Activated CD4-positive, alpha-beta T cell treated with anti-CD3 and anti-CD28 coated beads, Interleukin-2, amount 10 ng/mL, durations not matched to agents 7 days and 5 days (primary cell): ENCODE measurements around the gene SLC16A7. TPM values are rescaled to one million over a fixed set of nuclear protein-coding genes. Genes with fewer than 3 reads are reported as not detected.

Experiments used
- CTCF ChIA-PET: fragments of 350-600 bp; sonication (Branson Sonifier 250); formaldehyde crosslinking; loops from one replicate; lab custom pipeline; 2021; ENCODE audit warnings: antibody characterized with exemption; lab: Charles Lee
- POLR2A ChIA-PET: fragments of 350-600 bp; sonication (Branson Sonifier 250); formaldehyde crosslinking; loops from one replicate; lab custom pipeline; 2021; ENCODE audit warnings: antibody characterized with exemption; lab: Charles Lee
- DNase-seq: peaks from one replicate; pipeline ENCODE4 v3.0.0-alpha.2; 2020
- H3K27ac Mint-ChIP-seq: one replicate; pipeline ENCODE4 v1.8.0; 2021; ENCODE audit warnings: mild to moderate bottlenecking, moderate library complexity, mixed read lengths
- H3K27me3 Mint-ChIP-seq: one replicate; pipeline ENCODE4 v1.8.0; 2021; ENCODE audit warnings: mixed read lengths
- H3K36me3 Mint-ChIP-seq: one replicate; pipeline ENCODE4 v1.8.0; 2021; ENCODE audit warnings: low read depth, mixed read lengths
- H3K4me1 Mint-ChIP-seq: one replicate; pipeline ENCODE4 v1.8.0; 2021; ENCODE audit warnings: mixed read lengths
- H3K4me3 Mint-ChIP-seq: one replicate; pipeline ENCODE4 v1.8.0; 2021; ENCODE audit warnings: mild to moderate bottlenecking, moderate library complexity, mixed read lengths
- H3K9me3 Mint-ChIP-seq: one replicate; pipeline ENCODE4 v1.8.0; 2021; ENCODE audit warnings: mixed read lengths
- total RNA-seq, 2 experiments: library from RNA; stranded (reverse); gene quantifications; one replicate each; pipeline ENCODE4 v1.2.3, GENCODE V29; 2021

Gene SLC16A7
- total RNA-seq, 2 experiments from 2014 or later, result 41.9 to 46.7 TPM

- ChIA-PET POLR2A (no interaction called here), CTCF (no interaction called here)
- H3K36me3 Mint-ChIP-seq, result peaks cover 36% of the 10 kb centered on the region
- no peak for DNase-seq
- H3K4me3 Mint-ChIP-seq, result no peak overlapping the region
- H3K27me3 Mint-ChIP-seq, result no peaks in the 10 kb centered on the region
- H3K4me1 Mint-ChIP-seq, result peaks cover 7% of the 10 kb centered on the region
- no peaks in the 10 kb centered on the region for H3K9me3 Mint-ChIP-seq
- no peak overlapping the region for H3K27ac Mint-ChIP-seq
These were observed 34.1 kb downstream of the SLC16A7 start for GRCh38 chr12:59629890-59630289.

DNA sequence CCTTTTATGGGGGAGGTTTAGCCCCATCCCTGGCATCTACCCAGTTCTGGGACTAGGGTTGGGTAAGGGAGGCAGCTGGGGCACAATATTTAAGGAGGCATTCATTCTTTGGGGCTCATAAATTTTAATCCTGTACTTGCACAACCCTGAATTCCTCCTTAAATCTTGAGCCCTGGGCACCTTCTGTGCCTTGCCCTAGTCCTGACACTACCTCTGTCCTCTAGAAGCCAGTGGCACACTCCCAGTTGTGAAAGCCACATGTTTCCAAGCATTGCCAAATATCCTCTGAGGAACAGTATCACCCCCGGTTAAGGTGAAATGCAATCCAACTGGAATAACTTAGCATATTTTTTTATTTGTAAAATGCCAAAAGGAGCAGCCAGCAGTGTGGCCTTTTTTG is 36.6 kb downstream of the SLC16A7 start:
- DNase-seq, result no peak
- ChIA-PET POLR2A (no interaction called here), CTCF (no interaction called here)
- Mint-ChIP-seq H3K4me1 (peaks cover 7% of the 10 kb centered on the region), H3K4me3 (no peak overlapping the region), H3K36me3 (peaks cover 34% of the 10 kb centered on the region), H3K9me3 (no peaks in the 10 kb centered on the region), H3K27ac (no peak overlapping the region), H3K27me3 (no peaks in the 10 kb centered on the region)

GRCh38 chr12:59634254-59634653 is 38.4 kb downstream of the SLC16A7 start:
- POLR2A ChIA-PET, result no interaction called here

GRCh38 chr12:59636945-59637691 is 41.3 kb downstream of the SLC16A7 start:
- DNase-seq, result no peak
- ChIA-PET POLR2A (no interaction called here), CTCF (interaction anchor here (0.6 kb wide), 1 partner anchor 344 kb away, joined by 5 read pairs; no protein-coding TSS in a partner anchor)
- H3K4me3 Mint-ChIP-seq, result no peak overlapping the region
- H3K27me3 Mint-ChIP-seq, result no peaks in the 10 kb centered on the region
- peaks cover 19% of the 10 kb centered on the region for H3K36me3 Mint-ChIP-seq
- peaks cover 3% of the 10 kb centered on the region for H3K9me3 Mint-ChIP-seq
- H3K4me1 Mint-ChIP-seq, result peaks cover 7% of the 10 kb centered on the region
- no peak overlapping the region for H3K27ac Mint-ChIP-seq

More at GRCh38 chr12:59634254-59634653, 38.4 kb downstream of the SLC16A7 start:
- DNase-seq, result no peak
- Mint-ChIP-seq H3K4me1 (peaks cover 7% of the 10 kb centered on the region), H3K9me3 (no peaks in the 10 kb centered on the region), H3K36me3 (peaks cover 29% of the 10 kb centered on the region), H3K27ac (no peak overlapping the region), H3K4me3 (no peak overlapping the region), H3K27me3 (no peaks in the 10 kb centered on the region)
- CTCF ChIA-PET, result no interaction called here

GRCh38 chr12:59637692-59638070 is 41.9 kb downstream of the SLC16A7 start:
- POLR2A ChIA-PET, result no interaction called here

DNA sequence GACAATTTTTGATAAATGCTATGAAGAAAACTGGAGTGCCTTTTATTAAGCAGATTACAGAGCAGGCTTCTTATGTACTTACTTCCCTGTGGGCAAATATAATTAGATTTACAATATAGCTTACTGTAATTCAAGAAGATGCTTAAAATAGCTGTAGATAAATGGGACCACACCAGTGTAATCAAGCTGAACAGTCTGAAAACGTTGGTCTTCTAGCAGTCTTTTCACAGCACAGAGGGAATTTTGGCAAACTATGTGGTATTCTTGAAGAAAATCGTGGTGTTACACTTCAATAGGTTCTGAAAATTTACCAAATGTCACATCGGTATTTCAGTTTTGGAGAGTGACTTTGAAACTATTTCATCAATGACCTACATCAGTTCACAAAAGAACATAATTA is 47.7 kb downstream of the SLC16A7 start:
- POLR2A ChIA-PET, result no interaction called here
- H3K4me3 Mint-ChIP-seq, result no peak overlapping the region
- no peak for DNase-seq
- H3K27ac Mint-ChIP-seq, result no peak overlapping the region
- H3K4me1 Mint-ChIP-seq, result no peaks in the 10 kb centered on the region
- H3K27me3 Mint-ChIP-seq, result no peaks in the 10 kb centered on the region
- CTCF ChIA-PET, result no interaction called here
- peaks cover 56% of the 10 kb centered on the region for H3K36me3 Mint-ChIP-seq
- H3K9me3 Mint-ChIP-seq, result peaks cover 25% of the 10 kb centered on the region

More at GRCh38 chr12:59637692-59638070, 41.9 kb downstream of the SLC16A7 start:
- Mint-ChIP-seq H3K27ac (no peak overlapping the region), H3K4me1 (peaks cover 7% of the 10 kb centered on the region), H3K27me3 (no peaks in the 10 kb centered on the region), H3K4me3 (no peak overlapping the region), H3K36me3 (peaks cover 24% of the 10 kb centered on the region), H3K9me3 (peaks cover 3% of the 10 kb centered on the region)
- DNase-seq, result no peak
- CTCF ChIA-PET, result no interaction called here

- Mint-ChIP-seq H3K36me3 (peaks cover 61% of the 10 kb centered on the region), H3K27me3 (no peaks in the 10 kb centered on the region), H3K9me3 (peaks cover 22% of the 10 kb centered on the region), H3K27ac (no peak overlapping the region), H3K4me3 (no peak overlapping the region), H3K4me1 (peaks cover 2% of the 10 kb centered on the region)
- CTCF ChIA-PET, result no interaction called here
- POLR2A ChIA-PET, result no interaction called here
- DNase-seq, result no peak
These were observed 49.4 kb downstream of the SLC16A7 start for GRCh38 chr12:59645242-59645641.

GRCh38 chr12:59646636-59647035 is 50.8 kb downstream of the SLC16A7 start:
- Mint-ChIP-seq H3K27me3 (no peaks in the 10 kb centered on the region), H3K27ac (no peak overlapping the region), H3K4me1 (peaks cover 2% of the 10 kb centered on the region), H3K36me3 (peaks cover 60% of the 10 kb centered on the region), H3K4me3 (no peak overlapping the region), H3K9me3 (peaks cover 22% of the 10 kb centered on the region)
- POLR2A ChIA-PET, result no interaction called here
- no peak for DNase-seq
- CTCF ChIA-PET, result no interaction called here

DNA sequence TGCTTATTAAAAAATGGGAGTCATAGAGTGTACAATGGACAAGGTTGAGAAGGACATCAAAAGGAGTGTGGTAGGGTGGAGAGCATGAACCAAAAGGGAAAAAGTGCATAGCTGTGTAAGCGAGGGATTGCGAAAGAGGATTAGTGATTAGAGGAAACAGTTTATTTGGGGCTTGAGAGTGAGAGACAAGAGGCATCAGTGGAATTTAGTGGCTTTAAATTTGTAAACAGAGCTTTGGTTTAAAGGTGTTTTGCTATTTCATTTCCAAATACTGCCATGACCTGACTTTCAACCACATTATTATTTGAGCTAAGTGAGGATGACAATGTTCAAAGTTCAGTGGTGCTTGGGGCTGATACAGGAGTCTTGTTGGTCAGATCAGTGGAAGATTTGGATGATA is 53.4 kb downstream of the SLC16A7 start:
- Mint-ChIP-seq H3K27ac (no peak overlapping the region), H3K27me3 (no peaks in the 10 kb centered on the region), H3K36me3 (peaks cover 40% of the 10 kb centered on the region), H3K9me3 (peaks cover 16% of the 10 kb centered on the region), H3K4me1 (peaks cover 2% of the 10 kb centered on the region), H3K4me3 (no peak overlapping the region)
- DNase-seq, result no peak
- POLR2A ChIA-PET, result no interaction called here
- CTCF ChIA-PET, result no interaction called here

GRCh38 chr12:59650588-59651228 is 54.9 kb downstream of the SLC16A7 start:
- H3K27me3 Mint-ChIP-seq, result no peaks in the 10 kb centered on the region
- ChIA-PET POLR2A (no interaction called here), CTCF (interaction anchor here (0.9 kb wide), 1 partner anchor 13 kb away, joined by 4 read pairs; no protein-coding TSS in a partner anchor)
- peaks cover 36% of the 10 kb centered on the region for H3K36me3 Mint-ChIP-seq
- peaks cover 9% of the 10 kb centered on the region for H3K9me3 Mint-ChIP-seq
- DNase-seq, result no peak
- H3K4me1 Mint-ChIP-seq, result peaks cover 2% of the 10 kb centered on the region
- no peak overlapping the region for H3K4me3 Mint-ChIP-seq
- H3K27ac Mint-ChIP-seq, result no peak overlapping the region

DNA sequence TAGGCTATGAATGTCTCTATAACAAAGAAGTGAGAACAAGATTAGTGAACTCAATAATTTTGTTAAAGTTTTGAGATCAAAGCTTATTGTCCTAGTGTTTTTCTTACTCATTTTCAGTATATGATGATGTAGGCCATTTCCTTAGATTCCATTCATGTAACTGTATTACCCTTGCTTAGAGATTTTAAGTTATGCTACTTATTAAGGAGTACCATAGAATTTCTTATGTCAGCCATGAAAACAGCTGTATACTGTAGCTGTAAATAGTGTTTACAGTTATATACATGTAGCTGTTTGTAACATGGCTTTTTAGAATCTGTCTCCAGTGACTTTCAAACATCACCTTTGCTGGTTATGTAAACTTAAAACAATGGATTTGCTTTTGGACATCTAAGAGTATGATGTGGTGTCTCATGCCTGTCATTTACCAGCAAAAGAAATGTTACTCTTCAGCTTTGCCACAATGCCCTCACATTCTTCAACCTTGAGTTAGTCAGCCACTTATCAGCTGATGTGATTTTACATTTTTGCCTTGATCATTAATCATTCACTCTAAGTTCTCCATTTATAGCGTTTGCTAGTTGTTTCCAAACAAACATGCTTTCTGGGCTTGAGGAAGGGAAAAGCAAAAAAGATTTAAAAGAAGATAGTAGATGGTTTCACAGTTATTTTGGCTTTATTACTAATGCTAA is 55.5 kb downstream of the SLC16A7 start:
- H3K27ac Mint-ChIP-seq, result no peak overlapping the region

GRCh38 chr12:59652130-59652529 is 56.3 kb downstream of the SLC16A7 start:
- peaks cover 6% of the 10 kb centered on the region for H3K9me3 Mint-ChIP-seq
- H3K4me3 Mint-ChIP-seq, result no peak overlapping the region
- no peaks in the 10 kb centered on the region for H3K27me3 Mint-ChIP-seq
- ChIA-PET CTCF (no interaction called here), POLR2A (no interaction called here)
- peaks cover 2% of the 10 kb centered on the region for H3K4me1 Mint-ChIP-seq
- DNase-seq, result no peak
- no peak overlapping the region for H3K27ac Mint-ChIP-seq
- peaks cover 33% of the 10 kb centered on the region for H3K36me3 Mint-ChIP-seq

More for the DNA sequence above, 55.5 kb downstream of the SLC16A7 start:
- peaks cover 8% of the 10 kb centered on the region for H3K9me3 Mint-ChIP-seq
- ChIA-PET CTCF (interaction anchor here (0.9 kb wide), 1 partner anchor 12 kb away, joined by 4 read pairs; no protein-coding TSS in a partner anchor), POLR2A (no interaction called here)
- H3K4me3 Mint-ChIP-seq, result no peak overlapping the region
- DNase-seq, result no peak
- peaks cover 2% of the 10 kb centered on the region for H3K4me1 Mint-ChIP-seq
- peaks cover 36% of the 10 kb centered on the region for H3K36me3 Mint-ChIP-seq
- no peaks in the 10 kb centered on the region for H3K27me3 Mint-ChIP-seq

DNA sequence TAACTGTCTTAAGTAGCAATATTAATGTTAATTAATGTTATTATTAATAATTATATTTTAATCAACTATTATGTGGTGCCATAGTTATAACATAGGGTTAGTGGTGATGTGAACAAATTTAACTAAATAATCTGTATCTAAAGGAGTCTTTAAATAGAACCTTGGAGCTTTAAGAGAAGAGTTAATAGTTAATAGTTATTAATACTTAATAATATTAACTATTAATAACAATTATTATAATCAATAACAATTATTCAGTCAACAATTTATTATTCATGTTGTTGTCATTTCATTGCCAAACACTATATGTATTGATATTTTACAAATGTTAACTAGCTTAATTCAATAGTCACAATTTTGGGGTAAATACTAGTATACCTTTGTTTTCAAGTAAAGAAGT is 58.2 kb downstream of the SLC16A7 start:
- DNase-seq, result no peak
- Mint-ChIP-seq H3K9me3 (no peaks in the 10 kb centered on the region), H3K27me3 (no peaks in the 10 kb centered on the region), H3K4me3 (no peak overlapping the region), H3K27ac (no peak overlapping the region), H3K4me1 (peaks cover under 1% of the 10 kb centered on the region), H3K36me3 (peaks cover 24% of the 10 kb centered on the region)
- ChIA-PET CTCF (no interaction called here), POLR2A (no interaction called here)
